K562 (cell line): ENCODE data around the gene KCNB1. TPM values are rescaled to one million over a fixed set of nuclear protein-coding genes. Genes with fewer than 3 reads are reported as not detected.

Experiments
- CBX3 ChIP-seq, 2 experiments: IDR thresholded peaks; 1 replicate in 1 of 2; 2 replicates in 1 of 2; pipeline ENCODE4 v1.6.1; 2012; ENCODE audit warnings: inconsistent platforms in 2 of 2, low read length in 2 of 2, borderline replicate concordance in 1 of 2, control low read depth in 1 of 2
- DACH1 ChIP-seq: fragments of 450-650 bp; IDR thresholded peaks from 2 replicates; pipeline ENCODE4 v1.6.1; 2018; ENCODE audit not compliant: partially characterized antibody
- NCOA6 ChIP-seq: fragments of 450-650 bp; IDR thresholded peaks from 2 replicates; pipeline ENCODE4 v1.6.1; 2017; ENCODE audit warnings: mild to moderate bottlenecking
- NFE2L1 ChIP-seq: fragments of 450-650 bp; IDR thresholded peaks from 2 replicates; pipeline ENCODE4 v1.6.1; 2016; ENCODE audit warnings: missing genetic modification characterization, low read depth, mild to moderate bottlenecking, missing compliant biosample characterization, moderate library complexity, borderline replicate concordance
- PHF21A ChIP-seq: fragments of 450-650 bp; IDR thresholded peaks from 2 replicates; pipeline ENCODE4 v1.6.1; 2017; ENCODE audit warnings: low read depth, borderline replicate concordance
- PHF8 ChIP-seq: fragments of 200-600 bp; sonication (generic); IDR thresholded peaks from 2 replicates; pipeline ENCODE4 v1.6.1; 2012; ENCODE audit warnings: mixed run types, mild to moderate bottlenecking, inconsistent platforms, low read length, moderate library complexity, borderline replicate concordance
- ZC3H4 ChIP-seq: sonication (generic); formaldehyde crosslinking; IDR thresholded peaks from 2 replicates; pipeline ENCODE4 v1.9.0; 2021; ENCODE audit warnings: missing genetic modification reagents, borderline replicate concordance
- ZNF140 ChIP-seq: fragments of 250-450 bp; sonication (Bioruptor Pico); IDR thresholded peaks from 2 replicates; pipeline ENCODE4 v1.8.0; 2021; ENCODE audit warnings: moderate library complexity, mild to moderate bottlenecking, inconsistent platforms
- polyA plus RNA-seq, 8 experiments: library from polyadenylated mRNA; depleted of rRNA in 4 of 8; stranded (reverse) in 5 of 8; unstranded in 3 of 8; fragments of >200 nt; fragmentation: Nextera tagmentation in 2 of 8; fragmentation: Illumina TruSeq in 1 of 8; extraction: Ambion mirVana in 2 of 8; extraction: Trizol in 1 of 8; gene quantifications; 2 replicates each; pipeline versions ENCODE4 v1.2.1 to v1.2.3, GENCODE V29; 2011 to 2014; ENCODE audit warnings: inconsistent platforms in 1 of 8, missing spikeins in 1 of 8
- total RNA-seq, 7 experiments: library from RNA; depleted of rRNA in 6 of 7; stranded (reverse); fragments of >200 nt in 6 of 7; fragmentation: Illumina TruSeq in 2 of 7; extraction: Trizol in 2 of 7; gene quantifications; 2 replicates each; pipeline versions ENCODE4 v1.2.1 to v1.2.3, GENCODE V29; 2011 to 2021; ENCODE audit warnings: low replicate concordance in 1 of 7
- TF ChIP-seq, protein P1 (sequence below): fragments of 200-600 bp; sonication (generic); IDR thresholded peaks from one replicate; pipeline ENCODE4 v1.6.1; 2012; ENCODE audit warnings: mild to moderate bottlenecking, low read depth, low read length, inconsistent platforms
- TF ChIP-seq, protein P2 (sequence below): fragments of 250-450 bp; sonication (Bioruptor Pico); IDR thresholded peaks from 2 replicates; pipeline ENCODE4 v1.4.0; 2020; ENCODE audit warnings: mild to moderate bottlenecking, moderate library complexity
- TF ChIP-seq, protein P3 (sequence below): sonication (generic); formaldehyde crosslinking; IDR thresholded peaks from 2 replicates; pipeline ENCODE4 v1.8.1; 2022; ENCODE audit warnings: missing genetic modification reagents

The KCNB1 gene
- total and polyA plus RNA-seq, 9 of the 15 experiments (the other 6 are each of a cell fraction or from before 2014, with no cell fraction given), result 0.01 to 0.06 TPM; not detected in 7

DNA sequence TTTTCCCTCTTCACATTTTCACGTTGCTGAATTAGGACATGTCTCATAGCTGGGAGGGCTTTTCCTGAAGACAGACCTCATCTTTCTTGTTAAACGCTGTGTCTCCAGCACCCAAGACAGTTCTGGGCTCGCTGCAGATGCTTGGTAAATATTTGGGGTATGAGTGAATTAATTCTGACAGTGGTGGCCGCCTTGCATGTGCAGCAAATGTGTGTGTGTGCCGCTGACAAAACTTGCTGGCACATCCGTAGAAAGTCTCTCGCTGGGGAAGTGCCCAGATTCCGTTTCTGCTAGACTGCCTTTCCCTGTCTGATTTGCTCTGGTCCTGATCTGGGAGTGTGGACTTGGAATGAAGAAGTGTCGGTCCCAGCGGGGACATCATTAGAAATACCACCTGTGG is 156.4 kb downstream of the KCNB1 start (continued):
- TF ChIP-seq, protein P1, sequence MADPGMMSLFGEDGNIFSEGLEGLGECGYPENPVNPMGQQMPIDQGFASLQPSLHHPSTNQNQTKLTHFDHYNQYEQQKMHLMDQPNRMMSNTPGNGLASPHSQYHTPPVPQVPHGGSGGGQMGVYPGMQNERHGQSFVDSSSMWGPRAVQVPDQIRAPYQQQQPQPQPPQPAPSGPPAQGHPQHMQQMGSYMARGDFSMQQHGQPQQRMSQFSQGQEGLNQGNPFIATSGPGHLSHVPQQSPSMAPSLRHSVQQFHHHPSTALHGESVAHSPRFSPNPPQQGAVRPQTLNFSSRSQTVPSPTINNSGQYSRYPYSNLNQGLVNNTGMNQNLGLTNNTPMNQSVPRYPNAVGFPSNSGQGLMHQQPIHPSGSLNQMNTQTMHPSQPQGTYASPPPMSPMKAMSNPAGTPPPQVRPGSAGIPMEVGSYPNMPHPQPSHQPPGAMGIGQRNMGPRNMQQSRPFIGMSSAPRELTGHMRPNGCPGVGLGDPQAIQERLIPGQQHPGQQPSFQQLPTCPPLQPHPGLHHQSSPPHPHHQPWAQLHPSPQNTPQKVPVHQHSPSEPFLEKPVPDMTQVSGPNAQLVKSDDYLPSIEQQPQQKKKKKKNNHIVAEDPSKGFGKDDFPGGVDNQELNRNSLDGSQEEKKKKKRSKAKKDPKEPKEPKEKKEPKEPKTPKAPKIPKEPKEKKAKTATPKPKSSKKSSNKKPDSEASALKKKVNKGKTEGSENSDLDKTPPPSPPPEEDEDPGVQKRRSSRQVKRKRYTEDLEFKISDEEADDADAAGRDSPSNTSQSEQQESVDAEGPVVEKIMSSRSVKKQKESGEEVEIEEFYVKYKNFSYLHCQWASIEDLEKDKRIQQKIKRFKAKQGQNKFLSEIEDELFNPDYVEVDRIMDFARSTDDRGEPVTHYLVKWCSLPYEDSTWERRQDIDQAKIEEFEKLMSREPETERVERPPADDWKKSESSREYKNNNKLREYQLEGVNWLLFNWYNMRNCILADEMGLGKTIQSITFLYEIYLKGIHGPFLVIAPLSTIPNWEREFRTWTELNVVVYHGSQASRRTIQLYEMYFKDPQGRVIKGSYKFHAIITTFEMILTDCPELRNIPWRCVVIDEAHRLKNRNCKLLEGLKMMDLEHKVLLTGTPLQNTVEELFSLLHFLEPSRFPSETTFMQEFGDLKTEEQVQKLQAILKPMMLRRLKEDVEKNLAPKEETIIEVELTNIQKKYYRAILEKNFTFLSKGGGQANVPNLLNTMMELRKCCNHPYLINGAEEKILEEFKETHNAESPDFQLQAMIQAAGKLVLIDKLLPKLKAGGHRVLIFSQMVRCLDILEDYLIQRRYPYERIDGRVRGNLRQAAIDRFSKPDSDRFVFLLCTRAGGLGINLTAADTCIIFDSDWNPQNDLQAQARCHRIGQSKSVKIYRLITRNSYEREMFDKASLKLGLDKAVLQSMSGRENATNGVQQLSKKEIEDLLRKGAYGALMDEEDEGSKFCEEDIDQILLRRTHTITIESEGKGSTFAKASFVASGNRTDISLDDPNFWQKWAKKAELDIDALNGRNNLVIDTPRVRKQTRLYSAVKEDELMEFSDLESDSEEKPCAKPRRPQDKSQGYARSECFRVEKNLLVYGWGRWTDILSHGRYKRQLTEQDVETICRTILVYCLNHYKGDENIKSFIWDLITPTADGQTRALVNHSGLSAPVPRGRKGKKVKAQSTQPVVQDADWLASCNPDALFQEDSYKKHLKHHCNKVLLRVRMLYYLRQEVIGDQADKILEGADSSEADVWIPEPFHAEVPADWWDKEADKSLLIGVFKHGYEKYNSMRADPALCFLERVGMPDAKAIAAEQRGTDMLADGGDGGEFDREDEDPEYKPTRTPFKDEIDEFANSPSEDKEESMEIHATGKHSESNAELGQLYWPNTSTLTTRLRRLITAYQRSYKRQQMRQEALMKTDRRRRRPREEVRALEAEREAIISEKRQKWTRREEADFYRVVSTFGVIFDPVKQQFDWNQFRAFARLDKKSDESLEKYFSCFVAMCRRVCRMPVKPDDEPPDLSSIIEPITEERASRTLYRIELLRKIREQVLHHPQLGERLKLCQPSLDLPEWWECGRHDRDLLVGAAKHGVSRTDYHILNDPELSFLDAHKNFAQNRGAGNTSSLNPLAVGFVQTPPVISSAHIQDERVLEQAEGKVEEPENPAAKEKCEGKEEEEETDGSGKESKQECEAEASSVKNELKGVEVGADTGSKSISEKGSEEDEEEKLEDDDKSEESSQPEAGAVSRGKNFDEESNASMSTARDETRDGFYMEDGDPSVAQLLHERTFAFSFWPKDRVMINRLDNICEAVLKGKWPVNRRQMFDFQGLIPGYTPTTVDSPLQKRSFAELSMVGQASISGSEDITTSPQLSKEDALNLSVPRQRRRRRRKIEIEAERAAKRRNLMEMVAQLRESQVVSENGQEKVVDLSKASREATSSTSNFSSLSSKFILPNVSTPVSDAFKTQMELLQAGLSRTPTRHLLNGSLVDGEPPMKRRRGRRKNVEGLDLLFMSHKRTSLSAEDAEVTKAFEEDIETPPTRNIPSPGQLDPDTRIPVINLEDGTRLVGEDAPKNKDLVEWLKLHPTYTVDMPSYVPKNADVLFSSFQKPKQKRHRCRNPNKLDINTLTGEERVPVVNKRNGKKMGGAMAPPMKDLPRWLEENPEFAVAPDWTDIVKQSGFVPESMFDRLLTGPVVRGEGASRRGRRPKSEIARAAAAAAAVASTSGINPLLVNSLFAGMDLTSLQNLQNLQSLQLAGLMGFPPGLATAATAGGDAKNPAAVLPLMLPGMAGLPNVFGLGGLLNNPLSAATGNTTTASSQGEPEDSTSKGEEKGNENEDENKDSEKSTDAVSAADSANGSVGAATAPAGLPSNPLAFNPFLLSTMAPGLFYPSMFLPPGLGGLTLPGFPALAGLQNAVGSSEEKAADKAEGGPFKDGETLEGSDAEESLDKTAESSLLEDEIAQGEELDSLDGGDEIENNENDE, result no peak
- TF ChIP-seq DACH1, result no peak
- TF ChIP-seq ZNF140 (CRISPR knock-in tag), result no peak
- no peak for TF ChIP-seq ZC3H4
- TF ChIP-seq, protein P2, sequence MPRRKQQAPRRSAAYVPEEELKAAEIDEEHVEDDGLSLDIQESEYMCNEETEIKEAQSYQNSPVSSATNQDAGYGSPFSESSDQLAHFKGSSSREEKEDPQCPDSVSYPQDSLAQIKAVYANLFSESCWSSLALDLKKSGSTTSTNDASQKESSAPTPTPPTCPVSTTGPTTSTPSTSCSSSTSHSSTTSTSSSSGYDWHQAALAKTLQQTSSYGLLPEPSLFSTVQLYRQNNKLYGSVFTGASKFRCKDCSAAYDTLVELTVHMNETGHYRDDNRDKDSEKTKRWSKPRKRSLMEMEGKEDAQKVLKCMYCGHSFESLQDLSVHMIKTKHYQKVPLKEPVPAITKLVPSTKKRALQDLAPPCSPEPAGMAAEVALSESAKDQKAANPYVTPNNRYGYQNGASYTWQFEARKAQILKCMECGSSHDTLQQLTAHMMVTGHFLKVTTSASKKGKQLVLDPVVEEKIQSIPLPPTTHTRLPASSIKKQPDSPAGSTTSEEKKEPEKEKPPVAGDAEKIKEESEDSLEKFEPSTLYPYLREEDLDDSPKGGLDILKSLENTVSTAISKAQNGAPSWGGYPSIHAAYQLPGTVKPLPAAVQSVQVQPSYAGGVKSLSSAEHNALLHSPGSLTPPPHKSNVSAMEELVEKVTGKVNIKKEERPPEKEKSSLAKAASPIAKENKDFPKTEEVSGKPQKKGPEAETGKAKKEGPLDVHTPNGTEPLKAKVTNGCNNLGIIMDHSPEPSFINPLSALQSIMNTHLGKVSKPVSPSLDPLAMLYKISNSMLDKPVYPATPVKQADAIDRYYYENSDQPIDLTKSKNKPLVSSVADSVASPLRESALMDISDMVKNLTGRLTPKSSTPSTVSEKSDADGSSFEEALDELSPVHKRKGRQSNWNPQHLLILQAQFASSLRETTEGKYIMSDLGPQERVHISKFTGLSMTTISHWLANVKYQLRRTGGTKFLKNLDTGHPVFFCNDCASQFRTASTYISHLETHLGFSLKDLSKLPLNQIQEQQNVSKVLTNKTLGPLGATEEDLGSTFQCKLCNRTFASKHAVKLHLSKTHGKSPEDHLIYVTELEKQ (CRISPR knock-in tag), result no peak
- TF ChIP-seq PHF21A, result no peak
- no peak for TF ChIP-seq NFE2L1 (tag)
- no peak for TF ChIP-seq PHF8
- no peak for TF ChIP-seq CBX3 (IDR thresholded peaks at IDR 0.05; ENCODE audit: borderline replicate concordance in 1 of 2, low read length in 2 of 2)
- TF ChIP-seq, protein P3, sequence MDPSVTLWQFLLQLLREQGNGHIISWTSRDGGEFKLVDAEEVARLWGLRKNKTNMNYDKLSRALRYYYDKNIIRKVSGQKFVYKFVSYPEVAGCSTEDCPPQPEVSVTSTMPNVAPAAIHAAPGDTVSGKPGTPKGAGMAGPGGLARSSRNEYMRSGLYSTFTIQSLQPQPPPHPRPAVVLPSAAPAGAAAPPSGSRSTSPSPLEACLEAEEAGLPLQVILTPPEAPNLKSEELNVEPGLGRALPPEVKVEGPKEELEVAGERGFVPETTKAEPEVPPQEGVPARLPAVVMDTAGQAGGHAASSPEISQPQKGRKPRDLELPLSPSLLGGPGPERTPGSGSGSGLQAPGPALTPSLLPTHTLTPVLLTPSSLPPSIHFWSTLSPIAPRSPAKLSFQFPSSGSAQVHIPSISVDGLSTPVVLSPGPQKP (CRISPR knock-in tag), result no peak
- no peak for TF ChIP-seq NCOA6
